K562 (cell line): ENCODE data around the gene SPIB. TPM values are rescaled to one million over a fixed set of nuclear protein-coding genes. Genes with fewer than 3 reads are reported as not detected.

ENCODE experiments used
- CBFA2T3 ChIP-seq: fragments of 450-650 bp; IDR thresholded peaks from 2 replicates; pipeline ENCODE4 v1.6.1; 2017
- ESRRB ChIP-seq: fragments of 250-450 bp; sonication (Bioruptor Pico); IDR thresholded peaks from 2 replicates; pipeline ENCODE4 v1.5.0; 2020; ENCODE audit warnings: mild to moderate bottlenecking, moderate library complexity, borderline replicate concordance
- GATAD2A ChIP-seq: fragments of 450-650 bp; IDR thresholded peaks from 2 replicates; pipeline ENCODE4 v1.6.1; 2017
- KAT8 ChIP-seq: fragments of 450-650 bp; IDR thresholded peaks from 2 replicates; pipeline ENCODE4 v1.6.1; 2016; ENCODE audit warnings: low read depth, mild to moderate bottlenecking
- NFIX ChIP-seq: fragments of 250-450 bp; sonication (Bioruptor Pico); IDR thresholded peaks from 2 replicates; pipeline ENCODE4 v1.4.0; 2020; ENCODE audit warnings: low read depth, mild to moderate bottlenecking, moderate library complexity
- ZKSCAN1 ChIP-seq: fragments of 150-350 bp; IDR thresholded peaks from 2 replicates; pipeline ENCODE4 v1.6.1; 2016; ENCODE audit warnings: low read depth, low read length
- ZNF232 ChIP-seq: sonication (generic); formaldehyde crosslinking; IDR thresholded peaks from 2 replicates; pipeline ENCODE4 v1.8.0; 2022; ENCODE audit warnings: mild to moderate bottlenecking, missing genetic modification reagents
- polyA plus RNA-seq, 8 experiments: library from polyadenylated mRNA; depleted of rRNA in 4 of 8; stranded (reverse) in 5 of 8; unstranded in 3 of 8; fragments of >200 nt; fragmentation: Nextera tagmentation in 2 of 8; fragmentation: Illumina TruSeq in 1 of 8; extraction: Ambion mirVana in 2 of 8; extraction: Trizol in 1 of 8; gene quantifications; 2 replicates each; pipeline versions ENCODE4 v1.2.1 to v1.2.3, GENCODE V29; 2011 to 2014; ENCODE audit warnings: inconsistent platforms in 1 of 8, missing spikeins in 1 of 8
- total RNA-seq, 7 experiments: library from RNA; depleted of rRNA in 6 of 7; stranded (reverse); fragments of >200 nt in 6 of 7; fragmentation: Illumina TruSeq in 2 of 7; extraction: Trizol in 2 of 7; gene quantifications; 2 replicates each; pipeline versions ENCODE4 v1.2.1 to v1.2.3, GENCODE V29; 2011 to 2021; ENCODE audit warnings: low replicate concordance in 1 of 7
- TF ChIP-seq, protein P1 (sequence below): fragments of 200-600 bp; sonication (generic); IDR thresholded peaks from one replicate; pipeline ENCODE4 v1.6.1; 2012; ENCODE audit warnings: mild to moderate bottlenecking, low read depth, low read length, inconsistent platforms
- TF ChIP-seq, protein P2 (sequence below): fragments of 250-450 bp; sonication (Bioruptor Pico); IDR thresholded peaks from 2 replicates; pipeline ENCODE4 v1.8.0; 2022; ENCODE audit warnings: moderate library complexity, mild to moderate bottlenecking, inconsistent platforms
- TF ChIP-seq, protein P3 (sequence below): fragments of 200-800 bp; sonication (Bioruptor generic); IDR thresholded peaks from 2 replicates; pipeline ENCODE4 v1.6.1; 2017; ENCODE audit warnings: missing genetic modification characterization, missing compliant biosample characterization
- TF ChIP-seq, protein P4 (sequence below): fragments of 450-650 bp; IDR thresholded peaks from 2 replicates; pipeline ENCODE4 v1.6.1; 2016; ENCODE audit warnings: borderline replicate concordance

SPIB gene
- total and polyA plus RNA-seq, 9 of the 15 experiments (the other 6 are each of a cell fraction or from before 2014, with no cell fraction given) = 0.06 to 1.0 (median 0.43) TPM; not detected in 1

DNA sequence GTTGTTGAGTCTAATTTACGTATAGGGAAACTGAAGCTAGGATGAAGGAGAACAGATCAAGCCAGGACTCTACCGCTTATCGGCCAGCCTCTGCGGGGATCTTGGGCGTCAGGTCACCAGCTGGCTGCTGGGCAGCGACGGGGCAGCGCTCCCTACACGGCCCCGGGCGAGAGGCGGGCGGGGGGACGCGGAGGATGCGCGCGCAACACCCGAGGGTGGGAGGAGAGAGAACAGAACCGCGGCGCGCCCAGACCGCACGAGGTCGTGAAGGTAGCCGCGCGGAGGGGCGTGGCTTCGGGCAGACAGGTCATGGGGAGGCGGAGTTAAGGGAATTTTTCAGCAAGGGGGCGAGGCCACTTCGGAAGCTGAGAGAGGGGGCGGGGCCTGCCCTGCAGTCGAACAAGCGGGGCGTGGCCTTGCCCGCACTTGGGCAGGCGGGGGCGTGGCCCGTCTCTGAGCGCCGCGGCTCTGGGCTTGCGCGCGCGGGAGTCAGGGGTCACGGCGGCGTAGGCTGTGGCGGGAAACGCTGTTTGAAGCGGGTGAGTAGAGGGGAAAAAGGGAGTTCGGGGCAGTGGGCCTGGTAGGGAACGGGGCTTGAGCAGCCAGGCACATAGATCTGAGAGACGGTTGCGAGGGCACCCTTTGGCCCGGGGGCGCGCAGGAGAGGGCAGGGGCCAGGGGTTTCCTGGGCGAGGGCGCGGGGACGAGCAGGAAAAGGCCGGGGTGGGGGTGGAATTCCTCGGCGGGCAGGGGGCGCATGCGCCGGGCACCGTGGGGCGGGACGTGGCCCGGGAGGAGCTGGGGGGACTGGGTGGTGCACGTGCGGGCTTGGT, 34.7 kb upstream of the SPIB start, which contains the start of gene POLD1 (continued):
- TF ChIP-seq, protein P1, sequence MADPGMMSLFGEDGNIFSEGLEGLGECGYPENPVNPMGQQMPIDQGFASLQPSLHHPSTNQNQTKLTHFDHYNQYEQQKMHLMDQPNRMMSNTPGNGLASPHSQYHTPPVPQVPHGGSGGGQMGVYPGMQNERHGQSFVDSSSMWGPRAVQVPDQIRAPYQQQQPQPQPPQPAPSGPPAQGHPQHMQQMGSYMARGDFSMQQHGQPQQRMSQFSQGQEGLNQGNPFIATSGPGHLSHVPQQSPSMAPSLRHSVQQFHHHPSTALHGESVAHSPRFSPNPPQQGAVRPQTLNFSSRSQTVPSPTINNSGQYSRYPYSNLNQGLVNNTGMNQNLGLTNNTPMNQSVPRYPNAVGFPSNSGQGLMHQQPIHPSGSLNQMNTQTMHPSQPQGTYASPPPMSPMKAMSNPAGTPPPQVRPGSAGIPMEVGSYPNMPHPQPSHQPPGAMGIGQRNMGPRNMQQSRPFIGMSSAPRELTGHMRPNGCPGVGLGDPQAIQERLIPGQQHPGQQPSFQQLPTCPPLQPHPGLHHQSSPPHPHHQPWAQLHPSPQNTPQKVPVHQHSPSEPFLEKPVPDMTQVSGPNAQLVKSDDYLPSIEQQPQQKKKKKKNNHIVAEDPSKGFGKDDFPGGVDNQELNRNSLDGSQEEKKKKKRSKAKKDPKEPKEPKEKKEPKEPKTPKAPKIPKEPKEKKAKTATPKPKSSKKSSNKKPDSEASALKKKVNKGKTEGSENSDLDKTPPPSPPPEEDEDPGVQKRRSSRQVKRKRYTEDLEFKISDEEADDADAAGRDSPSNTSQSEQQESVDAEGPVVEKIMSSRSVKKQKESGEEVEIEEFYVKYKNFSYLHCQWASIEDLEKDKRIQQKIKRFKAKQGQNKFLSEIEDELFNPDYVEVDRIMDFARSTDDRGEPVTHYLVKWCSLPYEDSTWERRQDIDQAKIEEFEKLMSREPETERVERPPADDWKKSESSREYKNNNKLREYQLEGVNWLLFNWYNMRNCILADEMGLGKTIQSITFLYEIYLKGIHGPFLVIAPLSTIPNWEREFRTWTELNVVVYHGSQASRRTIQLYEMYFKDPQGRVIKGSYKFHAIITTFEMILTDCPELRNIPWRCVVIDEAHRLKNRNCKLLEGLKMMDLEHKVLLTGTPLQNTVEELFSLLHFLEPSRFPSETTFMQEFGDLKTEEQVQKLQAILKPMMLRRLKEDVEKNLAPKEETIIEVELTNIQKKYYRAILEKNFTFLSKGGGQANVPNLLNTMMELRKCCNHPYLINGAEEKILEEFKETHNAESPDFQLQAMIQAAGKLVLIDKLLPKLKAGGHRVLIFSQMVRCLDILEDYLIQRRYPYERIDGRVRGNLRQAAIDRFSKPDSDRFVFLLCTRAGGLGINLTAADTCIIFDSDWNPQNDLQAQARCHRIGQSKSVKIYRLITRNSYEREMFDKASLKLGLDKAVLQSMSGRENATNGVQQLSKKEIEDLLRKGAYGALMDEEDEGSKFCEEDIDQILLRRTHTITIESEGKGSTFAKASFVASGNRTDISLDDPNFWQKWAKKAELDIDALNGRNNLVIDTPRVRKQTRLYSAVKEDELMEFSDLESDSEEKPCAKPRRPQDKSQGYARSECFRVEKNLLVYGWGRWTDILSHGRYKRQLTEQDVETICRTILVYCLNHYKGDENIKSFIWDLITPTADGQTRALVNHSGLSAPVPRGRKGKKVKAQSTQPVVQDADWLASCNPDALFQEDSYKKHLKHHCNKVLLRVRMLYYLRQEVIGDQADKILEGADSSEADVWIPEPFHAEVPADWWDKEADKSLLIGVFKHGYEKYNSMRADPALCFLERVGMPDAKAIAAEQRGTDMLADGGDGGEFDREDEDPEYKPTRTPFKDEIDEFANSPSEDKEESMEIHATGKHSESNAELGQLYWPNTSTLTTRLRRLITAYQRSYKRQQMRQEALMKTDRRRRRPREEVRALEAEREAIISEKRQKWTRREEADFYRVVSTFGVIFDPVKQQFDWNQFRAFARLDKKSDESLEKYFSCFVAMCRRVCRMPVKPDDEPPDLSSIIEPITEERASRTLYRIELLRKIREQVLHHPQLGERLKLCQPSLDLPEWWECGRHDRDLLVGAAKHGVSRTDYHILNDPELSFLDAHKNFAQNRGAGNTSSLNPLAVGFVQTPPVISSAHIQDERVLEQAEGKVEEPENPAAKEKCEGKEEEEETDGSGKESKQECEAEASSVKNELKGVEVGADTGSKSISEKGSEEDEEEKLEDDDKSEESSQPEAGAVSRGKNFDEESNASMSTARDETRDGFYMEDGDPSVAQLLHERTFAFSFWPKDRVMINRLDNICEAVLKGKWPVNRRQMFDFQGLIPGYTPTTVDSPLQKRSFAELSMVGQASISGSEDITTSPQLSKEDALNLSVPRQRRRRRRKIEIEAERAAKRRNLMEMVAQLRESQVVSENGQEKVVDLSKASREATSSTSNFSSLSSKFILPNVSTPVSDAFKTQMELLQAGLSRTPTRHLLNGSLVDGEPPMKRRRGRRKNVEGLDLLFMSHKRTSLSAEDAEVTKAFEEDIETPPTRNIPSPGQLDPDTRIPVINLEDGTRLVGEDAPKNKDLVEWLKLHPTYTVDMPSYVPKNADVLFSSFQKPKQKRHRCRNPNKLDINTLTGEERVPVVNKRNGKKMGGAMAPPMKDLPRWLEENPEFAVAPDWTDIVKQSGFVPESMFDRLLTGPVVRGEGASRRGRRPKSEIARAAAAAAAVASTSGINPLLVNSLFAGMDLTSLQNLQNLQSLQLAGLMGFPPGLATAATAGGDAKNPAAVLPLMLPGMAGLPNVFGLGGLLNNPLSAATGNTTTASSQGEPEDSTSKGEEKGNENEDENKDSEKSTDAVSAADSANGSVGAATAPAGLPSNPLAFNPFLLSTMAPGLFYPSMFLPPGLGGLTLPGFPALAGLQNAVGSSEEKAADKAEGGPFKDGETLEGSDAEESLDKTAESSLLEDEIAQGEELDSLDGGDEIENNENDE = no peak
- no peak for TF ChIP-seq ESRRB (CRISPR knock-in tag)
- TF ChIP-seq, protein P2, sequence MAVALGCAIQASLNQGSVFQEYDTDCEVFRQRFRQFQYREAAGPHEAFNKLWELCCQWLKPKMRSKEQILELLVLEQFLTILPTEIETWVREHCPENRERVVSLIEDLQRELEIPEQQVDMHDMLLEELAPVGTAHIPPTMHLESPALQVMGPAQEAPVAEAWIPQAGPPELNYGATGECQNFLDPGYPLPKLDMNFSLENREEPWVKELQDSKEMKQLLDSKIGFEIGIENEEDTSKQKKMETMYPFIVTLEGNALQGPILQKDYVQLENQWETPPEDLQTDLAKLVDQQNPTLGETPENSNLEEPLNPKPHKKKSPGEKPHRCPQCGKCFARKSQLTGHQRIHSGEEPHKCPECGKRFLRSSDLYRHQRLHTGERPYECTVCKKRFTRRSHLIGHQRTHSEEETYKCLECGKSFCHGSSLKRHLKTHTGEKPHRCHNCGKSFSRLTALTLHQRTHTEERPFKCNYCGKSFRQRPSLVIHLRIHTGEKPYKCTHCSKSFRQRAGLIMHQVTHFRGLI (CRISPR knock-in tag) = no peak
- no peak for TF ChIP-seq NFIX (CRISPR knock-in tag)
- TF ChIP-seq, protein P3, sequence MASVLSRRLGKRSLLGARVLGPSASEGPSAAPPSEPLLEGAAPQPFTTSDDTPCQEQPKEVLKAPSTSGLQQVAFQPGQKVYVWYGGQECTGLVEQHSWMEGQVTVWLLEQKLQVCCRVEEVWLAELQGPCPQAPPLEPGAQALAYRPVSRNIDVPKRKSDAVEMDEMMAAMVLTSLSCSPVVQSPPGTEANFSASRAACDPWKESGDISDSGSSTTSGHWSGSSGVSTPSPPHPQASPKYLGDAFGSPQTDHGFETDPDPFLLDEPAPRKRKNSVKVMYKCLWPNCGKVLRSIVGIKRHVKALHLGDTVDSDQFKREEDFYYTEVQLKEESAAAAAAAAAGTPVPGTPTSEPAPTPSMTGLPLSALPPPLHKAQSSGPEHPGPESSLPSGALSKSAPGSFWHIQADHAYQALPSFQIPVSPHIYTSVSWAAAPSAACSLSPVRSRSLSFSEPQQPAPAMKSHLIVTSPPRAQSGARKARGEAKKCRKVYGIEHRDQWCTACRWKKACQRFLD (CRISPR knock-in tag) = no peak
- TF ChIP-seq CBFA2T3 = no peak
- TF ChIP-seq GATAD2A = no peak
- peak; percentile 34; the same call in 1 of the 2 replicates for TF ChIP-seq ZKSCAN1
- TF ChIP-seq, protein P4, sequence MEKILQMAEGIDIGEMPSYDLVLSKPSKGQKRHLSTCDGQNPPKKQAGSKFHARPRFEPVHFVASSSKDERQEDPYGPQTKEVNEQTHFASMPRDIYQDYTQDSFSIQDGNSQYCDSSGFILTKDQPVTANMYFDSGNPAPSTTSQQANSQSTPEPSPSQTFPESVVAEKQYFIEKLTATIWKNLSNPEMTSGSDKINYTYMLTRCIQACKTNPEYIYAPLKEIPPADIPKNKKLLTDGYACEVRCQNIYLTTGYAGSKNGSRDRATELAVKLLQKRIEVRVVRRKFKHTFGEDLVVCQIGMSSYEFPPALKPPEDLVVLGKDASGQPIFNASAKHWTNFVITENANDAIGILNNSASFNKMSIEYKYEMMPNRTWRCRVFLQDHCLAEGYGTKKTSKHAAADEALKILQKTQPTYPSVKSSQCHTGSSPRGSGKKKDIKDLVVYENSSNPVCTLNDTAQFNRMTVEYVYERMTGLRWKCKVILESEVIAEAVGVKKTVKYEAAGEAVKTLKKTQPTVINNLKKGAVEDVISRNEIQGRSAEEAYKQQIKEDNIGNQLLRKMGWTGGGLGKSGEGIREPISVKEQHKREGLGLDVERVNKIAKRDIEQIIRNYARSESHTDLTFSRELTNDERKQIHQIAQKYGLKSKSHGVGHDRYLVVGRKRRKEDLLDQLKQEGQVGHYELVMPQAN = peak; percentile 61; the same call in 1 of the 2 replicates
- no peak for TF ChIP-seq KAT8
- peak; percentile 55; the same call in 1 of the 2 replicates for TF ChIP-seq ZNF232 (CRISPR knock-in tag)
